Measurements from ENCODE around the gene ZNF641.

Gene ZNF641

GRCh38 chr12:48377646-48378045, 26.9 kb upstream of the ZNF641 start:
- TF ChIP-seq, protein P1, sequence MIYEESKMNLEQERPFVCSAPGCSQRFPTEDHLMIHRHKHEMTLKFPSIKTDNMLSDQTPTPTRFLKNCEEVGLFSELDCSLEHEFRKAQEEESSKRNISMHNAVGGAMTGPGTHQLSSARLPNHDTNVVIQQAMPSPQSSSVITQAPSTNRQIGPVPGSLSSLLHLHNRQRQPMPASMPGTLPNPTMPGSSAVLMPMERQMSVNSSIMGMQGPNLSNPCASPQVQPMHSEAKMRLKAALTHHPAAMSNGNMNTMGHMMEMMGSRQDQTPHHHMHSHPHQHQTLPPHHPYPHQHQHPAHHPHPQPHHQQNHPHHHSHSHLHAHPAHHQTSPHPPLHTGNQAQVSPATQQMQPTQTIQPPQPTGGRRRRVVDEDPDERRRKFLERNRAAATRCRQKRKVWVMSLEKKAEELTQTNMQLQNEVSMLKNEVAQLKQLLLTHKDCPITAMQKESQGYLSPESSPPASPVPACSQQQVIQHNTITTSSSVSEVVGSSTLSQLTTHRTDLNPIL (CRISPR knock-in tag; IDR thresholded peaks at IDR 0.05; ENCODE audit: low read depth), result no peak

GRCh38 chr12:48374164-48374563, 23.4 kb upstream of the ZNF641 start:
- ATAC-seq, result no peak
- TF ChIP-seq OSR1 (CRISPR knock-in tag; IDR thresholded peaks at IDR 0.05) (no peak), ZNF70 (CRISPR knock-in tag; IDR thresholded peaks at IDR 0.05) (no peak), ZFP3 (CRISPR knock-in tag; IDR thresholded peaks at IDR 0.05) (no peak), BACH2 (CRISPR knock-in tag; IDR thresholded peaks at IDR 0.05; ENCODE audit: borderline replicate concordance) (no peak), PATZ1 (CRISPR knock-in tag; IDR thresholded peaks at IDR 0.05; ENCODE audit: borderline replicate concordance) (no peak), ESRRG (CRISPR knock-in tag; IDR thresholded peaks at IDR 0.05) (no peak), RARB (CRISPR knock-in tag; IDR thresholded peaks at IDR 0.05) (no peak), ZNF565 (CRISPR knock-in tag; conservative IDR thresholded peaks at IDR 0.05; ENCODE audit: low read depth) (no peak), ARNTL (CRISPR knock-in tag; IDR thresholded peaks at IDR 0.05; ENCODE audit: borderline replicate concordance, low read depth) (no peak), CSDC2 (CRISPR knock-in tag; IDR thresholded peaks at IDR 0.05) (no peak), TCF4 (CRISPR knock-in tag; IDR thresholded peaks at IDR 0.05; ENCODE audit: borderline replicate concordance) (no peak)
- TF ChIP-seq, protein P2, sequence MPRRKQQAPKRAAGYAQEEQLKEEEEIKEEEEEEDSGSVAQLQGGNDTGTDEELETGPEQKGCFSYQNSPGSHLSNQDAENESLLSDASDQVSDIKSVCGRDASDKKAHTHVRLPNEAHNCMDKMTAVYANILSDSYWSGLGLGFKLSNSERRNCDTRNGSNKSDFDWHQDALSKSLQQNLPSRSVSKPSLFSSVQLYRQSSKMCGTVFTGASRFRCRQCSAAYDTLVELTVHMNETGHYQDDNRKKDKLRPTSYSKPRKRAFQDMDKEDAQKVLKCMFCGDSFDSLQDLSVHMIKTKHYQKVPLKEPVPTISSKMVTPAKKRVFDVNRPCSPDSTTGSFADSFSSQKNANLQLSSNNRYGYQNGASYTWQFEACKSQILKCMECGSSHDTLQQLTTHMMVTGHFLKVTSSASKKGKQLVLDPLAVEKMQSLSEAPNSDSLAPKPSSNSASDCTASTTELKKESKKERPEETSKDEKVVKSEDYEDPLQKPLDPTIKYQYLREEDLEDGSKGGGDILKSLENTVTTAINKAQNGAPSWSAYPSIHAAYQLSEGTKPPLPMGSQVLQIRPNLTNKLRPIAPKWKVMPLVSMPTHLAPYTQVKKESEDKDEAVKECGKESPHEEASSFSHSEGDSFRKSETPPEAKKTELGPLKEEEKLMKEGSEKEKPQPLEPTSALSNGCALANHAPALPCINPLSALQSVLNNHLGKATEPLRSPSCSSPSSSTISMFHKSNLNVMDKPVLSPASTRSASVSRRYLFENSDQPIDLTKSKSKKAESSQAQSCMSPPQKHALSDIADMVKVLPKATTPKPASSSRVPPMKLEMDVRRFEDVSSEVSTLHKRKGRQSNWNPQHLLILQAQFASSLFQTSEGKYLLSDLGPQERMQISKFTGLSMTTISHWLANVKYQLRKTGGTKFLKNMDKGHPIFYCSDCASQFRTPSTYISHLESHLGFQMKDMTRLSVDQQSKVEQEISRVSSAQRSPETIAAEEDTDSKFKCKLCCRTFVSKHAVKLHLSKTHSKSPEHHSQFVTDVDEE (CRISPR knock-in tag; IDR thresholded peaks at IDR 0.05), result no peak
- TF ChIP-seq, protein P3, sequence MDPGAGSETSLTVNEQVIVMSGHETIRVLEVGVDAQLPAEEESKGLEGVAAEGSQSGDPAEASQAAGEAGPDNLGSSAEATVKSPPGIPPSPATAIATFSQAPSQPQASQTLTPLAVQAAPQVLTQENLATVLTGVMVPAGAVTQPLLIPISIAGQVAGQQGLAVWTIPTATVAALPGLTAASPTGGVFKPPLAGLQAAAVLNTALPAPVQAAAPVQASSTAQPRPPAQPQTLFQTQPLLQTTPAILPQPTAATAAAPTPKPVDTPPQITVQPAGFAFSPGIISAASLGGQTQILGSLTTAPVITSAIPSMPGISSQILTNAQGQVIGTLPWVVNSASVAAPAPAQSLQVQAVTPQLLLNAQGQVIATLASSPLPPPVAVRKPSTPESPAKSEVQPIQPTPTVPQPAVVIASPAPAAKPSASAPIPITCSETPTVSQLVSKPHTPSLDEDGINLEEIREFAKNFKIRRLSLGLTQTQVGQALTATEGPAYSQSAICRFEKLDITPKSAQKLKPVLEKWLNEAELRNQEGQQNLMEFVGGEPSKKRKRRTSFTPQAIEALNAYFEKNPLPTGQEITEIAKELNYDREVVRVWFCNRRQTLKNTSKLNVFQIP (CRISPR knock-in tag; IDR thresholded peaks at IDR 0.05; ENCODE audit: borderline replicate concordance, low read depth), result no peak
- TF ChIP-seq, protein P4, sequence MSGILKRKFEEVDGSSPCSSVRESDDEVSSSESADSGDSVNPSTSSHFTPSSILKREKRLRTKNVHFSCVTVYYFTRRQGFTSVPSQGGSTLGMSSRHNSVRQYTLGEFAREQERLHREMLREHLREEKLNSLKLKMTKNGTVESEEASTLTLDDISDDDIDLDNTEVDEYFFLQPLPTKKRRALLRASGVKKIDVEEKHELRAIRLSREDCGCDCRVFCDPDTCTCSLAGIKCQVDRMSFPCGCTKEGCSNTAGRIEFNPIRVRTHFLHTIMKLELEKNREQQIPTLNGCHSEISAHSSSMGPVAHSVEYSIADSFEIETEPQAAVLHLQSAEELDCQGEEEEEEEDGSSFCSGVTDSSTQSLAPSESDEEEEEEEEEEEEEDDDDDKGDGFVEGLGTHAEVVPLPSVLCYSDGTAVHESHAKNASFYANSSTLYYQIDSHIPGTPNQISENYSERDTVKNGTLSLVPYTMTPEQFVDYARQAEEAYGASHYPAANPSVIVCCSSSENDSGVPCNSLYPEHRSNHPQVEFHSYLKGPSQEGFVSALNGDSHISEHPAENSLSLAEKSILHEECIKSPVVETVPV (CRISPR knock-in tag; IDR thresholded peaks at IDR 0.05), result no peak
- TF ChIP-seq, protein P1 (CRISPR knock-in tag; IDR thresholded peaks at IDR 0.05; ENCODE audit: low read depth), result no peak

More at GRCh38 chr12:48377646-48378045, 26.9 kb upstream of the ZNF641 start:
- no peak for ATAC-seq

GRCh38 chr12:48366131-48366530, 15.4 kb upstream of the ZNF641 start:
- no peak for ATAC-seq
- TF ChIP-seq ZC3H10 (CRISPR knock-in tag; IDR thresholded peaks at IDR 0.05), result no peak

DNA sequence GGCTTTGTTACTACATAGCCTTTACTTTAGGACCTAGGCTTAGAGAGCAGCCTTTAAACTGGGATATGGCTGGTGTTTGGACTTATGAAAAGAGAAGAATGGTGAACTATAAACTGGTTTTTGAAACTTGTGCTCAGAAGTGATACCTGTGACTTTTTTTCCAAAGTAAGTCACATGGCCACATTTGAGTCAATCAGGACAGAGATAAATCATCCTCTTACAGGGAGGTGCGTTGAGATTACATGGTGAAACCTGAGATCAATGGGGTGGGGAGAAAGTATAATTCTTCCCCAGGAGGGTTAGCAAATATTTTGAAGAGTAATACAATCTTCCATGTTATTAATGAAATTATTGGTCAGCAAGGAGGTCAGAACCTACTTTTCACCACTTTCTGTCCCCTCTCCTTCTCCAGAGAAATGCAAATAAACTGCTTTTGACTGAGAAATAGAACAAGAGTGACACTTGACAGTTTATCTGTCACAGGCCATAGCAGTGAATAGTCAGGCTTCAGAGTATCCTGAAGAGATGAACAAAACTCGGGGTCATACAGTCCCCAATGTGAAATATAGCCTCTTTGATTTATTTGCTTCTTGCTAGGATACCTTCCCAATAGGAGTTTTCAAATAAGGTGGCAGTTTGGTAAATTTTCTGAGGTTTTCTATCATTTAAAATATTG, 11.1 kb upstream of the ZNF641 start:
- TF ChIP-seq PATZ1 (CRISPR knock-in tag; IDR thresholded peaks at IDR 0.05; ENCODE audit: borderline replicate concordance), result no peak
- TF ChIP-seq GLIS3 (CRISPR knock-in tag; IDR thresholded peaks at IDR 0.05), result no peak
- ATAC-seq, result no peak

All from SK-N-SH treated with all-trans-retinoic acid at 6 μM for 48 hours (cell line).